CD14-positive monocyte (primary cell): ENCODE measurements around the gene BACE2. TPM values are rescaled to one million over a fixed set of nuclear protein-coding genes. Genes with fewer than 3 reads are reported as not detected.

ENCODE experiments used
- DNase-seq, 3 donors: peaks; one replicate each; pipeline ENCODE4 v3.0.0-alpha.2; 2011 to 2022
- H2AFZ ChIP-seq: 2 replicates; pipeline ENCODE4 v1.6.0; 2012; ENCODE audit warnings: mild to moderate bottlenecking, low read depth, low read length, inconsistent platforms; ENCODE audit not compliant: insufficient read depth, poor library complexity, severe bottlenecking
- H3K27ac ChIP-seq, 2 donors: 1 replicate in 1 of 2; 2 replicates in 1 of 2; pipeline ENCODE4 v1.5.1; 2012 to 2013; ENCODE audit warnings: low read length in 2 of 2, control low read depth in 1 of 2, inconsistent platforms in 1 of 2, low read depth in 1 of 2, mild to moderate bottlenecking in 1 of 2
- H3K27me3 ChIP-seq, 2 donors: one replicate each; pipeline versions ENCODE4 v1.6.0 to v1.6.1; 2011 to 2013; ENCODE audit warnings: low read length in 2 of 2; ENCODE audit not compliant: control insufficient read depth in 2 of 2, insufficient read depth in 2 of 2
- H3K36me3 ChIP-seq, 2 donors: replicated peaks in 1 of 2; 1 replicate in 1 of 2; 2 replicates in 1 of 2; pipeline versions ENCODE4 v1.5.1 to v1.6.1; 2012 to 2013; ENCODE audit warnings: low read length in 2 of 2, control low read depth in 1 of 2, inconsistent platforms in 1 of 2, mild to moderate bottlenecking in 1 of 2; ENCODE audit not compliant: insufficient read depth in 2 of 2, control insufficient read depth in 1 of 2
- H3K4me1 ChIP-seq, 2 donors: 1 replicate in 1 of 2; 2 replicates in 1 of 2; pipeline versions ENCODE4 v1.5.1 to v1.6.1; 2012 to 2013; ENCODE audit warnings: low read length in 2 of 2, control low read depth in 1 of 2, inconsistent platforms in 1 of 2, mild to moderate bottlenecking in 1 of 2, moderate library complexity in 1 of 2; ENCODE audit not compliant: insufficient read depth in 2 of 2, control insufficient read depth in 1 of 2
- H3K4me2 ChIP-seq: replicated peaks from 2 replicates; pipeline ENCODE3; 2012; ENCODE audit warnings: low read length, moderate library complexity, mild to moderate bottlenecking; ENCODE audit not compliant: poor library complexity, severe bottlenecking; ENCODE audit errors: extremely low read depth
- H3K4me3 ChIP-seq, 3 experiments: fragments of 200-600 bp in 1 of 3; sonication (generic) in 1 of 3; replicated peaks in 1 of 3; 1 replicate in 2 of 3; 2 replicates in 1 of 3; pipeline ENCODE4 v1.5.1; 2011 to 2013; ENCODE audit warnings: low read length in 3 of 3, mild to moderate bottlenecking in 3 of 3, control low read depth in 2 of 3, low read depth in 2 of 3, inconsistent platforms in 1 of 3, moderate library complexity in 1 of 3
- H3K79me2 ChIP-seq: 2 replicates; pipeline ENCODE4 v1.6.0; 2012; ENCODE audit warnings: mild to moderate bottlenecking, control low read depth, inconsistent platforms, low read length, moderate library complexity; ENCODE audit not compliant: insufficient read depth
- H3K9ac ChIP-seq: 2 replicates; pipeline ENCODE4 v1.6.0; 2017; ENCODE audit warnings: low read length, mild to moderate bottlenecking; ENCODE audit not compliant: insufficient read depth, poor library complexity, severe bottlenecking
- H3K9me3 ChIP-seq, 2 donors: replicated peaks in 1 of 2; 1 replicate in 1 of 2; 2 replicates in 1 of 2; pipeline versions ENCODE4 v1.5.1 to v1.6.1; 2012 to 2013; ENCODE audit warnings: low read length in 2 of 2, control low read depth in 1 of 2; ENCODE audit not compliant: control insufficient read depth in 1 of 2, insufficient read depth in 1 of 2
- H4K20me1 ChIP-seq: 2 replicates; pipeline ENCODE4 v1.6.0; 2012; ENCODE audit warnings: mild to moderate bottlenecking, low read length, control low read depth, moderate library complexity; ENCODE audit not compliant: insufficient read depth
- H3K27ac Mint-ChIP-seq, 7 donors: one replicate each; pipeline ENCODE4 v1.8.0; 2020; ENCODE audit warnings: mild to moderate bottlenecking in 7 of 7, mixed read lengths in 7 of 7, moderate library complexity in 6 of 7, inconsistent platforms in 2 of 7
- H3K27me3 Mint-ChIP-seq, 3 donors: one replicate each; pipeline ENCODE4 v1.8.0; 2021 to 2022; ENCODE audit warnings: low read depth in 3 of 3, mild to moderate bottlenecking in 3 of 3, mixed read lengths in 3 of 3, moderate library complexity in 3 of 3, inconsistent platforms in 1 of 3
- H3K36me3 Mint-ChIP-seq, 2 donors: one replicate each; pipeline ENCODE4 v1.8.0; 2020; ENCODE audit warnings: mixed read lengths in 2 of 2, inconsistent platforms in 1 of 2, mild to moderate bottlenecking in 1 of 2
- H3K4me1 Mint-ChIP-seq: one replicate; pipeline ENCODE4 v1.8.0; 2020; ENCODE audit warnings: mild to moderate bottlenecking, mixed read lengths
- H3K4me3 Mint-ChIP-seq, 2 donors: one replicate each; pipeline ENCODE4 v1.8.0; 2020; ENCODE audit warnings: mild to moderate bottlenecking in 2 of 2, mixed read lengths in 2 of 2, moderate library complexity in 1 of 2
- H3K9me3 Mint-ChIP-seq, 7 donors: one replicate each; pipeline ENCODE4 v1.8.0; 2020 to 2022; ENCODE audit warnings: mixed read lengths in 7 of 7, mild to moderate bottlenecking in 6 of 7, moderate library complexity in 6 of 7, inconsistent platforms in 2 of 7
- WGBS: methylation state at CpG from one replicate; pipeline ENCODE4 v1.1.5; 2013; ENCODE audit warnings: missing lambda C conversion rate; ENCODE audit not compliant: insufficient coverage; 5-methylcytosine and 5-hydroxymethylcytosine counted together
- intact Hi-C, 2 donors: fragments of 100-400 bp; cut with micrococcal nuclease; formaldehyde crosslinking; loops; one replicate each; pipeline versions ENCODE4 v1.15.0 to v1.15.1; 2023
- polyA plus RNA-seq, 3 donors: library from polyadenylated mRNA; depleted of rRNA in 1 of 3; unstranded in 2 of 3; stranded (reverse) in 1 of 3; fragments of 300-500 nt in 2 of 3; fragments of >200 nt in 1 of 3; fragmentation: Illumina TruSeq in 2 of 3; gene quantifications; 1 replicate in 2 of 3; 2 replicates in 1 of 3; pipeline ENCODE4 v1.2.3, GENCODE V29; 2012 to 2021
- TF ChIP-seq, protein P1 (sequence below): fragments of 200-600 bp; IDR thresholded peaks from one replicate; pipeline ENCODE4 v1.8.0; 2022; ENCODE audit warnings: antibody characterized with exemption, mild to moderate bottlenecking

BACE2 gene
- polyA plus RNA-seq, 3 donors, result 0.05 to 0.26 TPM; not detected in 1

DNA sequence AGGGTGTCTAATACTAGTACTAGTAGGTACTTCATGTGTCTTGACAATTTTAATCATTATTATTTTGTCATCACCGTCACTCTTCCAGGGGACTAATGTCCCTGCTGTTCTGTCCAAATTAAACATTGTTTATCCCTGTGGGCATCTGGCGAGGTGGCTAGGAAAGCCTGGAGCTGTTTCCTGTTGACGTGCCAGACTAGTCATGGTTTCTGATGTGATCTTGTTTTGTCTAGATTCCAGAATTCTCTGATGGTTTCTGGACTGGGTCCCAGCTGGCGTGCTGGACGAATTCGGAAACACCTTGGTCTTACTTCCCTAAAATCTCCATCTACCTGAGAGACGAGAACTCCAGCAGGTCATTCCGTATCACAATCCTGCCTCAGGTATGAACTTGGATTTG is 82.6 kb downstream of the BACE2 start:
- no peak overlapping the region for H3K4me3 ChIP-seq
- WGBS, result 98% methylated on average over 5 of the region's 8 CpGs
- intact Hi-C loops, result no loop called here
- no peaks in the 10 kb centered on the region for H3K36me3 ChIP-seq
- no peaks in the 10 kb centered on the region for H3K79me2 ChIP-seq
- H3K27me3 ChIP-seq, result no peaks in the 10 kb centered on the region
- peaks cover 0 to 7% of the 10 kb centered on the region in 2 donors for H3K9me3 ChIP-seq
- H3K4me3 Mint-ChIP-seq, result no peak overlapping the region
- no peaks in the 10 kb centered on the region for H3K36me3 Mint-ChIP-seq
- H2AFZ ChIP-seq, result no peak overlapping the region
- no peak overlapping the region for H3K4me2 ChIP-seq
- TF ChIP-seq, protein P1, sequence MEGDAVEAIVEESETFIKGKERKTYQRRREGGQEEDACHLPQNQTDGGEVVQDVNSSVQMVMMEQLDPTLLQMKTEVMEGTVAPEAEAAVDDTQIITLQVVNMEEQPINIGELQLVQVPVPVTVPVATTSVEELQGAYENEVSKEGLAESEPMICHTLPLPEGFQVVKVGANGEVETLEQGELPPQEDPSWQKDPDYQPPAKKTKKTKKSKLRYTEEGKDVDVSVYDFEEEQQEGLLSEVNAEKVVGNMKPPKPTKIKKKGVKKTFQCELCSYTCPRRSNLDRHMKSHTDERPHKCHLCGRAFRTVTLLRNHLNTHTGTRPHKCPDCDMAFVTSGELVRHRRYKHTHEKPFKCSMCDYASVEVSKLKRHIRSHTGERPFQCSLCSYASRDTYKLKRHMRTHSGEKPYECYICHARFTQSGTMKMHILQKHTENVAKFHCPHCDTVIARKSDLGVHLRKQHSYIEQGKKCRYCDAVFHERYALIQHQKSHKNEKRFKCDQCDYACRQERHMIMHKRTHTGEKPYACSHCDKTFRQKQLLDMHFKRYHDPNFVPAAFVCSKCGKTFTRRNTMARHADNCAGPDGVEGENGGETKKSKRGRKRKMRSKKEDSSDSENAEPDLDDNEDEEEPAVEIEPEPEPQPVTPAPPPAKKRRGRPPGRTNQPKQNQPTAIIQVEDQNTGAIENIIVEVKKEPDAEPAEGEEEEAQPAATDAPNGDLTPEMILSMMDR, result no peak
- no peak for DNase-seq
- H3K27ac Mint-ChIP-seq, result no peak overlapping the region
- no peaks in the 10 kb centered on the region for H3K4me1 Mint-ChIP-seq
- no peaks in the 10 kb centered on the region for H4K20me1 ChIP-seq
- peaks cover 0 to 2% (median 0%) of the 10 kb centered on the region in 3 donors for H3K27me3 Mint-ChIP-seq
- no peaks in the 10 kb centered on the region for H3K4me1 ChIP-seq
- peaks cover 3 to 21% (median 12%) of the 10 kb centered on the region in 7 donors for H3K9me3 Mint-ChIP-seq
- no peak overlapping the region for H3K9ac ChIP-seq
- no peak overlapping the region for H3K27ac ChIP-seq

DNA sequence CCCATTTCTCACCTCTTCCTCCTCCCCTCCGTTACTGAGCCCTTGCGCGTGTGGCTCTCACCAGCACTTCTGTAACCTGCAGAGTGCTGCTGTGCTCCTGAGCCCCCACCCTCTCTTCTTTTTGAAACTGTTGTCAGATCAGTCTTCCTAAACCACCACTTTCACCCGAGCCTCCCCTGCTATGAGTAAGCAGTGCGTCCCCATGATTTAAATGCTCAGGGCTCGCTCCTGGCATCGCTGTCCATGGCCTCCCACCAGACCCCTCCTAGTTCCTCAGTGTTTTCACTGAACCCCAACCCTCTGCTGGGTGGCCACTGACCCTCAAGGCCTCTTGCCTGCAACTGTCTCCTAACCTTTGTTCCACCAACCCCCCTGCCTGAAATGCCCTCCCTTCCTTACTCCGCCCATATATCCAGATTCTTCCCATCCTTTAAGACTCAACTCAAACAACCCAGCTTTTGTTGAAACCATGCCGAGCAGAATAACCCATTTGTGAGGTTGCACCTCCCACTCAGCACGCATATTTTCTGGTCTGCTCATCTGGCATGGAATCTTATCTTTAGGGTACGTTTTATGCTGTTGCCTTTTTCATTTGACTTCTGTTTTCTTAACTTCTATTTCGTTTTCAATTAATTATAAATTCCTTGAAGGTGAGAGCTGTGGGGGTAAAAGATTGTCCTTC is 84.1 kb downstream of the BACE2 start:
- Histone ChIP-seq H3K27me3 (no peaks in the 10 kb centered on the region), H3K79me2 (no peaks in the 10 kb centered on the region), H3K36me3 (no peaks in the 10 kb centered on the region), H3K4me2 (no peak overlapping the region), H3K4me1 (no peaks in the 10 kb centered on the region), H4K20me1 (no peaks in the 10 kb centered on the region), H3K9ac (no peak overlapping the region), H3K27ac (no peak overlapping the region), H2AFZ (no peak overlapping the region), H3K9me3 (peaks cover 0 to 7% of the 10 kb centered on the region in 2 donors), H3K4me3 (no peak overlapping the region)
- Mint-ChIP-seq H3K4me3 (no peak overlapping the region), H3K27ac (no peak overlapping the region), H3K9me3 (peaks cover 5 to 25% (median 15%) of the 10 kb centered on the region in 7 donors), H3K27me3 (peaks cover 0 to 2% (median 0%) of the 10 kb centered on the region in 3 donors), H3K4me1 (no peaks in the 10 kb centered on the region), H3K36me3 (no peaks in the 10 kb centered on the region)
- DNase-seq, result no peak
- intact Hi-C loops, result no loop called here
- WGBS, result 88% methylated on average over 9 of the region's 12 CpGs
- TF ChIP-seq, protein P1, result no peak
